GM15510 (cell line): ENCODE data around the gene KCNAB3.

Source experiments
- POLR2A ChIP-seq: IDR thresholded peaks from 3 replicates; pipeline ENCODE4 v1.6.1; 2011; ENCODE audit warnings: borderline replicate concordance; ENCODE audit not compliant: insufficient read length; ENCODE audit errors: extremely low read depth

KCNAB3 gene

GRCh38 chr17:7950578-7950977 lies 20.9 kb upstream of the KCNAB3 start:
- no peak for TF ChIP-seq POLR2A

GRCh38 chr17:7947651-7948050 lies 18.0 kb upstream of the KCNAB3 start:
- TF ChIP-seq POLR2A, result no peak

- TF ChIP-seq POLR2A, result no peak
These were observed 16.8 kb upstream of the KCNAB3 start for GRCh38 chr17:7946441-7946840.

DNA sequence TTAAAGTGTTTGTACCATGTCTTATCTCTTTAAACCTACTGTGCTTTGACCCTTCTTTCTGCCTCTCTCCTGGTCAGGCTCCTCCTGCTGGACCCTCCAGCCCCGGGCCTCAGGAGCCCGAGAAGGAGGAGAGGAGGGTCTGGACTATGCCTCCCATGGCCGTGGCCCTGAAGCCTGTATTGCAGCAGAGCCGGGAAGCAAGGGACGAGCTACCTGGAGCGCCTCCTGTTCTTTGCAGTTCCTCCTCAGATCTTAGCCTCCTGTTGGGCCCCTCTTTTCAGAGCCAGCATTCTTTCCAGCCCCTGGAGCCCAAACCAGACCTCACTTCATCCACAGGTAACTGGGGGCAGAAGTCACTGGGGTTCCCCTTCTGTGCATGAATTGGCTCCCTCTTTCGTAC lies 16.0 kb upstream of the KCNAB3 start:
- no peak for TF ChIP-seq POLR2A

DNA sequence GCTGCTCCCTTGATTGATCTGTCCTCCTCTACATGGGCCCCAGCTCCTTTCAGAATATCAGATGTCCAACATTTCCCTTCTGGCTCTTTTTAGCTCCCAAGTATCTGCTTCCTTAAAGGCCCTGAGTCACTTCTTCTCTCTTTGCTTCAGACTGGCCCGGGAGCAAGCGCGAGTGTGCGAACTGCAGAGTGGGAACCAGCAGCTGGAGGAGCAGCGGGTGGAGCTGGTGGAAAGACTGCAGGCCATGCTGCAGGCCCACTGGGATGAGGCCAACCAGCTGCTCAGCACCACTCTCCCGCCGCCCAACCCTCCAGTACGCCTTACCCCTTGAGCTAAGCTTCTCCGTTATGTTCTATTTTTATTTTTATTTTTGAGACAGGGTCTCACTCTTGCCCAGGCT lies 14.7 kb upstream of the KCNAB3 start:
- TF ChIP-seq POLR2A, result no peak

DNA sequence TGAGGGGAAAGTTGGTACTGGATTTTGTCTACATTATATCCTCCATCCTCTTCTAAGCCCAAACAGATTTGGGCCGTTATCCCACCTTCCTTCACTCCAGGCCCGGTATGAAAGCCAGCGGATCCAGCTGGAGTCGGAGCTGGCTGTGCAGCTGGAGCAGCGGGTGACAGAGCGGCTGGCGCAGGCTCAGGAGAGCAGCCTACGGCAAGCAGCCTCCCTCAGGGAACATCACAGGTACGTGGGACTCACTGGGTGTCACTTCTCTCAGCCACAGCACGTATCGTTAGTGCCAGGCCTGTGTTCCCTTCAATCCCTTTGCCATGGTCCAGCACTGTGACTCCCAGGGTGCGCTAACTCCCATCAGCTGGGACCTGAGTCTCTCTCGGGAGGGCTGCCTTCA lies 13.6 kb upstream of the KCNAB3 start:
- TF ChIP-seq POLR2A, result no peak

DNA sequence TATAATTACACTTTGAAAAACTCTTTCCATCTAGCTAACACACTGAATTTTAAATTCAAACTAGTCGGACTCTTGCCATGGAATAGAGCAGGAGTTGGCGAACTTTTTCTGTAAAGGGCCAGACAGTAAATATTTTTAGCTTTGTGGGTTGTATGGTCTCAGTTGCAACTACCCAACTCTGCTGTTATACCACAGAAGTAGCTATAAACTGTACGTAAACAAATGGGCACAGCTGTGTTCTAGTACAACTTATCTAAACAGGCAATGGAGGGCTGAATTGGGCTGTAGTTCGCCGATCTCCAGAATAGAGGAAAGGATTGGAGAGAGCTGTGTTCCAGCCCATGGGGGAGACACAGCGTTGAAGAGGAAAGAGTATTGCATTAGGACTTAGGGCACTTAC lies 11.1 kb upstream of the KCNAB3 start:
- TF ChIP-seq POLR2A, result no peak

DNA sequence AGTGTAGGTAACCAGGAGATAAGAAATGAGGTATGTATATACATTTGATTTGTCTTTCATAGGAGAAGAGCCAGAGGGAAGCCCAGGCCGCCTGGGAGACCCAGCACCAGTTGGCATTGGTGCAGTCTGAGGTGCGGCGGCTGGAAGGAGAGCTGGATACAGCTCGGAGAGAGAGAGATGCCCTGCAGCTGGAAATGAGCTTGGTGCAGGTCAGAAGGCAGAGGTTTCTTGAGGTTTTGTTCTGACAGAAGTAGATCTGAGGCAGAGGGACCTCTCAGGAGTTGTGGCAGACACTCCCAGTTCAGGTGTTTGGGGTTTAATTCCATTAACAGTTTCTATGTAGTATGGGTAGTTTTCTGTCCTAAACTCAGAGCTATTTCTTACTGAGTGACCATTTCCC lies 10.4 kb upstream of the KCNAB3 start:
- TF ChIP-seq POLR2A, result no peak

GRCh38 chr17:7935859-7936258 lies 6.2 kb upstream of the KCNAB3 start:
- no peak for TF ChIP-seq POLR2A

DNA sequence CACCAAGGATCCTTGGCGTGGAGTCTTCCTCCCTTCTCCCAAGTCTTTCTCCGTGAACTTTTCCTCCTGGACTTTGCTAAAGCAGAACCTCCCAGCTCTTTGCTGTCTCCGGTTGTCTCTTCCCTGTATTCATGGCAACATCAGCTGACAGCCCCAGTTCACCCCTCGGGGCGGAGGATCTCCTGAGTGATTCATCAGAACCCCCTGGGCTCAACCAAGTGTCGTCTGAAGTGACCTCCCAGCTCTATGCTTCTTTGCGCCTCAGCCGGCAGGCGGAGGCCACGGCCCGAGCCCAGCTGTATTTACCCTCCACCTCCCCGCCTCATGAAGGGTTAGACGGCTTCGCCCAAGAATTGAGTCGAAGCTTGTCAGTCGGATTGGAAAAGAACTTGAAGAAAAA lies 3.3 kb upstream of the KCNAB3 start:
- no peak for TF ChIP-seq POLR2A

DNA sequence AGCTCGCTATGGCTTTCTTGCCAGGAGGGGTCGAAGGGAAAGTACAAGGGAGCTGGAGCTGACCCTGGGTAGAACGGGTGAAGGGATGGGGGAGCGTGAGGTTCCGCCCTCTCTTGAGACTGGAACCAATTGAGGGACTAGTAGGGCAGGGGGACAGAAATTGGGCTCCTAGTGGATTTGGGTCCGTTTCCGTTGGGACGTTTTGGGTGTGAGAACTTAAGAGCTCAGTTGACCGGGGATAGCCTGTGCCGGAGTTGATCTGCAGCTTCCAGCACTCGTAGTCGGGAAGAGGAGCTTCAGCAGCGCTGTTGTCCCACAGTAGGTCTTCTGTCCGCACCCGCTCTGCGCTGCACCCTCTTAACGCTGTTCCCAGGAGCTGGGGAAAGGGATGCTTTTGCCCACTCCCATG lies 2.8 kb upstream of the KCNAB3 start:
- no peak for TF ChIP-seq POLR2A

DNA sequence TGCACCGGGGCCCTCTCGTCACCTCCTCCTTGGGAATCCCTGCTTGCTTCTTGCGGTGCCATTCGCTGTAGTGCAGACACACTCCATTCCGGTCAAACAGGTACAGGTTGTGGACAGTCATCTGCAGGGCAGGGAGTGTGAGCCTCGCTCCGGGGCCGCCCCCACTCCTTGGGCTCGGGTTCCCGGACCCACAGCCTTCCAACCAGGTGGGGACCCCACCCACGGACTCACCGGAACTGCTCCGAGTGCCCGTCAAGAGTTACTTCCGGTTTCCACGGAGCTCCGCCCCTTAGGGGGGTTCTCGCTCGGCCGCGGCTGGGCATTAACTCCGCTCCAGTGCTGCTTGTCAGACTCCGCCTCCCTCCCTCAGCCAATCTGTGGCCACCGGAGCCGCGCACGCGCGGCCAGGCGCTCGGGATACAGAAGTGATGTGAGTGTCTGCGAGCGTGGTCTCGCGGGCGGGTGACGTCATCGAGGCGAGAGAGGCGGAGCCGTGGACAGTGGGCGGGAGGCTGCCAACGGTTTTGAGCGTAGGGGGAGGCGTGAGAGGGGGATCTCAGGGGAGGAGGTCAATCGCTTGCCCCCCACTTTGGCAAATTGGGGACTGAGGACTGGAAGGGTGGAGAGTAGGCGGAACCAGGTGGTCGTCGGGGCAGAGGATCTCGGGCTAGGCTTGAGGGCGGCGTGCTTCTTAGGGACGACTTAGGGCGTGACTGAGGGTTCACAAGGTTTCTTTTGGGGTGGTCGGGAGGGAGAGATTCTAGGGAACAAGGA lies 2.2 kb upstream of the KCNAB3 start, which contains the start of the genes CNTROB and TRAPPC1:
Gene CNTROB (plus strand): TSS at position 498 of the 774 bp plus-strand sequence. CDS start 874 bp downstream, outside the sequence.
Gene TRAPPC1 (minus strand): TSS at position 238 of the 774 bp plus-strand sequence. CDS start 117 bp downstream, at position 121.
- peak; percentile 59 for TF ChIP-seq POLR2A

DNA sequence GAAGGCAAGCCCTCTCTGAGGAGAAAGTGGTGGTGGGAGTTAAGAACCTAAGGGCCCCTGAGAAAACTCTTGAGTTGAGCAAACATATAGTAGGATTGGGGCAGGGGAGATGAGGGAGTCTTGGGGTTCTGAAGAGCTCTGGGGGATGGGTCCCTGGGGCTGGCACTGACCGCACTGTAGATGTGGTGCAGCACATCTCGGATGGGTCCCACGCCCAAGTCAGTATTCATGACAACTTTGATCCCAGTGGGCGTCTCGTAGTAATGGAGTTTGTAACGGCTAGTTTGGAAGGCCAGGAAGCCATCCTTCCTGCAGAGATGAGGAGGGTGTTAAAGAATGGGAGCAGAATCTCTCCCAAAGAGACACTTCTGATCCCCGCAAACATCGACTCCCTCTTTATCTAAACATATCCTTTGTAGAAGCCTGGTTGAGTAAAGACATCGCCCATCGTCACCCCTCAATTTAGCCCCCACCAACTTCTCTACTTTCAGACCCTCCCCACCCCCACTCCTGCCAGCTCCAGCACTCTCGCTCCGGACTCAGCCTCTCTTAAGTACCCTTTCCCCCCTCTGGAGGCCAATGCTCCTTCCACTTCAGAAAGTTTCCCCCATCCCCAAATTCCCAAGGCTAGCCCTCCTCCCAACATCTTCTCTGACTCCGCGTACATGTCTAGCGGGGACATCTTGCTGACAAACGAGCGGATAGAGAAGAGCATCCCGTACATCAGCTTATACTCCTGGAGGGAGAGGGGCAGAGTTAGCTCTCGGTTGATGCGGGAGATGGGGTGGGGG lies 1.4 kb upstream of the KCNAB3 start:
- TF ChIP-seq POLR2A, result no peak

- no peak for TF ChIP-seq POLR2A
These were observed 2.1 kb downstream of the KCNAB3 start for GRCh38 chr17:7927596-7927995.

DNA sequence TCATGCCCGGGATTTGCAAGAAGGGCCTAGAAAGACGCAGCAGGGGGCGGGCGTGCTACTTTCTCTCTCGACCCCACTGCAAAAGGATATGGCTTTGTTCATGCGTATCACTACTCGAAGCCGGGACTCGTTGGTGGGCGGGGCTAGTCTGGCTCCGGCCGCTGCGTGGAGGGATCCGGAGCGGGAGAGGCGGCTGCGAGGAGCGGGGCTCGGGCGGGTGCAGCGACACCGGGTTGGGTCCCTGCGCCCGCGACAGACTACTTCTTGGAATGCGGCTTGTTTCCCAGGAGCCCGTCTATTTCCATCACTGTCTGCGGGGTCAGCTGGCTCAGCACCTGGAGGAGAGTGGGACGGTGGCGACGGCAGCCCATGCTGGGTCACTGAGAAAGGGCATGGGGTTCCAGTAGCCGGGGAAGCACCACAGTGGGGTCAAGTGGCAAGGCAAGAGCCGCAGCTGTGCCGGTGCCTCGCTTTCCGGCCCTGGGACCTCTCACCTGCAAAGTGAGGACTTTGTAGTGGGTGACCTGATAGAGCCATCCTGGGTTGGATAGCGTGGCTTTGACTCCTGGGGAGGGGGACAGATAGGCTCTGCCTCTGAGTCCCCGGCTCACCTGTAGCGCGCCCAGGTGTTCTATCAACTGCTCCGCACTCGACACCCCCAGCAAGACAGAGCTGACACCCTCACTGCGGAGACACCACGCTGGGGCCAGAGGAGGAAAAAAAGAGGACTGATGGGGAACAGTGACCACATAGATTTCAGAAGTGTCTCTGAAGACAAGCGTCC lies 6.6 kb downstream of the KCNAB3 start:
- TF ChIP-seq POLR2A, result peak; percentile 20
